NOMO-1 treated with DMSO at 0.1 percent for 48 hours (cell line): Measurements from ENCODE around the gene B3GNT5.

Source experiments
- DNase-seq: peaks from one replicate; lab custom pipeline; 2025; ENCODE audit not compliant: unreplicated experiment; lab: John Stamatoyannopoulos, UW

The B3GNT5 gene

GRCh38 chr3:183264268-183264667 lies 11.2 kb downstream of the B3GNT5 start:
- DNase-seq = no peak

- peak; percentile 61 for DNase-seq
These were observed 12.1 kb downstream of the B3GNT5 start for GRCh38 chr3:183265157-183265642.

GRCh38 chr3:183265834-183266417 lies 12.9 kb downstream of the B3GNT5 start:
- DNase-seq = no peak

GRCh38 chr3:183266454-183266853 lies 13.4 kb downstream of the B3GNT5 start:
- no peak for DNase-seq

- no peak for DNase-seq
These were observed 14.1 kb downstream of the B3GNT5 start for GRCh38 chr3:183267140-183267539.

- no peak for DNase-seq
These were observed 15.3 kb downstream of the B3GNT5 start for GRCh38 chr3:183268366-183268765.

- no peak for DNase-seq
These were observed 16.3 kb downstream of the B3GNT5 start for GRCh38 chr3:183269345-183269744.

GRCh38 chr3:183270344-183270743 lies 17.3 kb downstream of the B3GNT5 start:
- DNase-seq = no peak

- DNase-seq = no peak
These were observed 19.1 kb downstream of the B3GNT5 start for GRCh38 chr3:183272142-183272541.

GRCh38 chr3:183272791-183273190 lies 19.7 kb downstream of the B3GNT5 start:
- DNase-seq = peak; percentile 62

GRCh38 chr3:183274609-183275008 lies 21.6 kb downstream of the B3GNT5 start:
- no peak for DNase-seq

GRCh38 chr3:183275418-183275817 lies 22.4 kb downstream of the B3GNT5 start:
- DNase-seq = peak; percentile 81

GRCh38 chr3:183275937-183276336 lies 22.9 kb downstream of the B3GNT5 start:
- no peak for DNase-seq

- DNase-seq = no peak
These were observed 24.2 kb downstream of the B3GNT5 start for GRCh38 chr3:183277260-183277659.

- DNase-seq = no peak
These were observed 25.5 kb downstream of the B3GNT5 start for GRCh38 chr3:183278479-183279088.

GRCh38 chr3:183279371-183279770 lies 26.3 kb downstream of the B3GNT5 start:
- no peak for DNase-seq

- no peak for DNase-seq
These were observed 28.2 kb downstream of the B3GNT5 start for GRCh38 chr3:183281126-183281797.

- DNase-seq = no peak
These were observed 30.8 kb downstream of the B3GNT5 start for GRCh38 chr3:183283886-183284285.

- DNase-seq = no peak
These were observed 31.5 kb downstream of the B3GNT5 start for GRCh38 chr3:183284570-183284969.

- DNase-seq = no peak
These were observed 32.3 kb downstream of the B3GNT5 start for GRCh38 chr3:183285318-183285717.

- peak; percentile 91 for DNase-seq
These were observed 32.9 kb downstream of the B3GNT5 start for GRCh38 chr3:183285828-183286457.
